Smooth muscle cell (in vitro differentiated cells): ENCODE results near the gene PHKA2. TPM values are rescaled to one million over a fixed set of nuclear protein-coding genes. Genes with fewer than 3 reads are reported as not detected.

Experiments used
- DNase-seq: peaks from one replicate; lab custom pipeline; 2025; ENCODE audit not compliant: unreplicated experiment; lab: John Stamatoyannopoulos, UW
- H2AFZ ChIP-seq: fragments of 200-600 bp; sonication (generic); 2 replicates; pipeline ENCODE4 v1.6.0; 2016; ENCODE audit warnings: antibody characterized with exemption, low read depth, mild to moderate bottlenecking
- H3F3A ChIP-seq: fragments of 200-600 bp; sonication (generic); 2 replicates; pipeline ENCODE4 v1.6.0; 2017; ENCODE audit warnings: antibody characterized with exemption, low read depth
- H3K27ac ChIP-seq: fragments of 200-600 bp; sonication (generic); 2 replicates; pipeline ENCODE4 v1.5.1; 2016; ENCODE audit warnings: low read depth, mild to moderate bottlenecking
- H3K27me3 ChIP-seq: fragments of 200-600 bp; sonication (generic); 2 replicates; pipeline ENCODE4 v1.6.1; 2016; ENCODE audit warnings: low read depth, mild to moderate bottlenecking
- H3K36me3 ChIP-seq: fragments of 200-600 bp; sonication (generic); 2 replicates; pipeline ENCODE4 v1.5.1; 2016; ENCODE audit warnings: low read depth
- H3K4me1 ChIP-seq: fragments of 200-600 bp; sonication (generic); 2 replicates; pipeline ENCODE4 v1.5.1; 2016; ENCODE audit warnings: low read depth
- H3K4me2 ChIP-seq: fragments of 200-600 bp; sonication (generic); 2 replicates; pipeline ENCODE4 v1.6.0; 2016; ENCODE audit warnings: mild to moderate bottlenecking
- H3K4me3 ChIP-seq: fragments of 200-600 bp; sonication (generic); 2 replicates; pipeline ENCODE4 v1.5.1; 2016; ENCODE audit warnings: mild to moderate bottlenecking
- H3K79me2 ChIP-seq: fragments of 200-600 bp; sonication (generic); 2 replicates; pipeline ENCODE4 v1.6.0; 2016; ENCODE audit warnings: low read depth, mild to moderate bottlenecking
- H3K9ac ChIP-seq: fragments of 200-600 bp; sonication (generic); 2 replicates; pipeline ENCODE4 v1.6.0; 2016; ENCODE audit warnings: low read depth
- H3K9me3 ChIP-seq: fragments of 200-600 bp; sonication (generic); replicated peaks from 2 replicates; pipeline ENCODE4 v1.5.1; 2016; ENCODE audit warnings: low read depth
- H4K20me1 ChIP-seq: fragments of 200-600 bp; sonication (generic); 2 replicates; pipeline ENCODE4 v1.6.0; 2016; ENCODE audit warnings: low read depth
- CTCF ChIP-seq: fragments of 200-600 bp; sonication (generic); IDR thresholded peaks from 2 replicates; pipeline ENCODE4 v1.5.1; 2017; ENCODE audit warnings: borderline replicate concordance, mild to moderate bottlenecking, antibody characterized with exemption; ENCODE audit not compliant: insufficient read depth, poor library complexity, severe bottlenecking
- WGBS: methylation state at CpG from one replicate; pipeline ENCODE4 v1.1.7; 2016; ENCODE audit warnings: low lambda C conversion rate; 5-methylcytosine and 5-hydroxymethylcytosine counted together
- polyA plus RNA-seq: library from polyadenylated mRNA; unstranded; fragments of >200 nt; fragmentation: Nextera tagmentation; extraction: Ambion mirVana; gene quantifications from 2 replicates; pipeline ENCODE4 v1.2.1, GENCODE V29; 2016
- total RNA-seq: library from RNA; depleted of rRNA; stranded (reverse); fragments of >200 nt; gene quantifications from 2 replicates; pipeline ENCODE4 v1.2.3, GENCODE V29; 2014

PHKA2 gene
- total and polyA plus RNA-seq, 2 experiments from 2014 or later: 7.3 to 22.7 TPM

GRCh38 chrX:18944482-18944881, 39.4 kb downstream of the PHKA2 start:
- no peaks in the 10 kb centered on the region for H3F3A ChIP-seq
- H2AFZ ChIP-seq: no peak overlapping the region
- no peaks in the 10 kb centered on the region for H4K20me1 ChIP-seq
- H3K4me2 ChIP-seq: no peak overlapping the region
- 70% methylated on average over 4 of the region's 4 CpGs for WGBS
- H3K79me2 ChIP-seq: no peaks in the 10 kb centered on the region
- no peaks in the 10 kb centered on the region for H3K27me3 ChIP-seq
- H3K9ac ChIP-seq: no peak overlapping the region
- no peaks in the 10 kb centered on the region for H3K4me1 ChIP-seq
- H3K9me3 ChIP-seq: no peaks in the 10 kb centered on the region
- no peak for TF ChIP-seq CTCF
- no peak overlapping the region for H3K4me3 ChIP-seq
- no peak overlapping the region for H3K27ac ChIP-seq
- no peaks in the 10 kb centered on the region for H3K36me3 ChIP-seq
- DNase-seq: no peak

GRCh38 chrX:18941896-18942295, 42.0 kb downstream of the PHKA2 start:
- Histone ChIP-seq H3K36me3 (no peaks in the 10 kb centered on the region), H3K4me2 (no peak overlapping the region), H3K79me2 (no peaks in the 10 kb centered on the region), H3K4me1 (no peaks in the 10 kb centered on the region), H4K20me1 (no peaks in the 10 kb centered on the region), H2AFZ (no peak overlapping the region), H3K9me3 (no peaks in the 10 kb centered on the region), H3K27ac (no peak overlapping the region), H3F3A (no peaks in the 10 kb centered on the region), H3K4me3 (no peak overlapping the region), H3K27me3 (no peaks in the 10 kb centered on the region), H3K9ac (no peak overlapping the region)
- TF ChIP-seq CTCF: no peak
- 60% methylated on average over 2 of the region's 2 CpGs for WGBS
- no peak for DNase-seq

- Histone ChIP-seq H3K9me3 (no peaks in the 10 kb centered on the region), H4K20me1 (no peaks in the 10 kb centered on the region), H3K27ac (no peak overlapping the region), H3K4me3 (no peak overlapping the region), H2AFZ (no peak overlapping the region), H3K27me3 (no peaks in the 10 kb centered on the region), H3K79me2 (no peaks in the 10 kb centered on the region), H3F3A (no peaks in the 10 kb centered on the region), H3K4me2 (no peak overlapping the region), H3K9ac (no peak overlapping the region), H3K4me1 (no peaks in the 10 kb centered on the region), H3K36me3 (no peaks in the 10 kb centered on the region)
- WGBS: 81% methylated on average over 3 of the region's 3 CpGs
- no peak for TF ChIP-seq CTCF
- no peak for DNase-seq
Measured at GRCh38 chrX:18938710-18939109, 45.2 kb downstream of the PHKA2 start.

- Histone ChIP-seq H3K4me2 (no peak overlapping the region), H3F3A (no peaks in the 10 kb centered on the region), H3K9ac (no peak overlapping the region), H3K27me3 (no peaks in the 10 kb centered on the region), H2AFZ (no peak overlapping the region), H3K36me3 (no peaks in the 10 kb centered on the region), H3K4me3 (no peak overlapping the region), H3K9me3 (no peaks in the 10 kb centered on the region), H4K20me1 (no peaks in the 10 kb centered on the region), H3K27ac (no peak overlapping the region), H3K79me2 (no peaks in the 10 kb centered on the region), H3K4me1 (no peaks in the 10 kb centered on the region)
- no peak for TF ChIP-seq CTCF
- 69% methylated on average over 5 of the region's 5 CpGs for WGBS
- DNase-seq: no peak
Measured at GRCh38 chrX:18937173-18937572, 46.7 kb downstream of the PHKA2 start.
